GM19193 (cell line): ENCODE results near the gene TANC1.

Experiments used
- POLR2A ChIP-seq: IDR thresholded peaks from 4 replicates; pipeline ENCODE4 v1.6.1; 2011; ENCODE audit not compliant: insufficient read depth, insufficient read length; ENCODE audit errors: extremely low read depth

Gene TANC1

GRCh38 chr2:159075727-159076126, 107.3 kb downstream of the TANC1 start:
- no peak for TF ChIP-seq POLR2A

GRCh38 chr2:159076241-159076640, 107.8 kb downstream of the TANC1 start:
- no peak for TF ChIP-seq POLR2A

GRCh38 chr2:159077869-159078268, 109.4 kb downstream of the TANC1 start:
- TF ChIP-seq POLR2A: no peak

GRCh38 chr2:159078443-159078842, 110.0 kb downstream of the TANC1 start:
- no peak for TF ChIP-seq POLR2A

GRCh38 chr2:159080641-159081040, 112.2 kb downstream of the TANC1 start:
- no peak for TF ChIP-seq POLR2A

GRCh38 chr2:159082119-159082518, 113.7 kb downstream of the TANC1 start:
- no peak for TF ChIP-seq POLR2A

- no peak for TF ChIP-seq POLR2A
Measured at GRCh38 chr2:159084384-159085370, 116.2 kb downstream of the TANC1 start.

- TF ChIP-seq POLR2A: no peak
Measured at GRCh38 chr2:159086342-159086741, 117.9 kb downstream of the TANC1 start.

GRCh38 chr2:159086826-159087225, 118.4 kb downstream of the TANC1 start:
- no peak for TF ChIP-seq POLR2A

- no peak for TF ChIP-seq POLR2A
Measured at GRCh38 chr2:159088906-159089305, 120.5 kb downstream of the TANC1 start.

- no peak for TF ChIP-seq POLR2A
Measured at GRCh38 chr2:159089543-159089942, 121.1 kb downstream of the TANC1 start.

GRCh38 chr2:159090514-159091201, 122.2 kb downstream of the TANC1 start:
- TF ChIP-seq POLR2A: no peak

- no peak for TF ChIP-seq POLR2A
Measured at GRCh38 chr2:159091381-159091780, 122.9 kb downstream of the TANC1 start.

GRCh38 chr2:159091976-159092375, 123.5 kb downstream of the TANC1 start:
- no peak for TF ChIP-seq POLR2A

GRCh38 chr2:159093497-159093896, 125.1 kb downstream of the TANC1 start:
- no peak for TF ChIP-seq POLR2A
